ACC112 (cell line): ENCODE results near the gene CLGN.

Source experiments
- H2AFZ ChIP-seq: fragments of 200-600 bp; sonication (generic); one replicate; pipeline ENCODE4 v1.6.0; 2017; ENCODE audit warnings: antibody characterized with exemption, low read length; ENCODE audit not compliant: unreplicated experiment
- H3K27ac ChIP-seq: fragments of 200-600 bp; sonication (generic); 2 replicates; pipeline ENCODE4 v1.5.1; 2014; ENCODE audit warnings: low read depth, mild to moderate bottlenecking, antibody characterized with exemption, low read length, moderate library complexity
- H3K27me3 ChIP-seq: fragments of 200-600 bp; sonication (generic); 2 replicates; pipeline ENCODE4 v1.6.1; 2014; ENCODE audit warnings: mild to moderate bottlenecking, antibody characterized with exemption, low read length, moderate library complexity, mixed read lengths; ENCODE audit not compliant: insufficient read depth
- H3K36me3 ChIP-seq: fragments of 200-600 bp; sonication (generic); 2 replicates; pipeline ENCODE4 v1.6.1; 2016; ENCODE audit warnings: mild to moderate bottlenecking, antibody characterized with exemption, low read length, moderate library complexity, mixed read lengths; ENCODE audit not compliant: insufficient read depth
- H3K4me1 ChIP-seq: fragments of 200-600 bp; sonication (generic); one replicate; pipeline ENCODE4 v1.6.1; 2016; ENCODE audit warnings: low read length, mixed read lengths; ENCODE audit not compliant: insufficient read depth, unreplicated experiment, control insufficient read depth
- H3K4me3 ChIP-seq: fragments of 200-600 bp; sonication (generic); 2 replicates; pipeline ENCODE4 v1.5.1; 2014; ENCODE audit warnings: mild to moderate bottlenecking, low read depth, low read length
- H3K79me2 ChIP-seq: fragments of 200-600 bp; sonication (generic); one replicate; pipeline ENCODE4 v1.6.0; 2016; ENCODE audit warnings: low read length; ENCODE audit not compliant: control insufficient read depth, unreplicated experiment, insufficient read depth

Gene CLGN

DNA sequence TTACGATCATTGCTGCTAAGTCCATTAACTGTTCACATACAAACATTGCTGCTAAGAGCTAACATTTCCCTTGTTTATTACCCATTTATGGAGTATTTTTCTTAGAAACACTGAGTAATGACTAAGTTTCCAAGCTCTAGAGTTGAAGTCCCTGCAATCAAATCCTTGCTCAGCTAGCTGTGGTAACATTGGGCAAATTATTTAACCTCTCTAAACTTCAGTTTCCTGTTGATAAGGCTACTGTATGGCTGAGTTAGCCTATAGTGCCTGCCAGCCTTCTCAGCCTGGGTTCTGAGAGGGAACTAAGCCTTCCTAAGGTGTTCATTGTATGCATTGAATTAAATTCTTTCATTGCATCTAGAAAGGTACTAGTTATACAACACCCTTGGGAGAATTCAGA is 69.2 kb downstream of the CLGN start:
- H2AFZ ChIP-seq: no peak overlapping the region
- H3K4me3 ChIP-seq: no peak overlapping the region
- H3K36me3 ChIP-seq: no peaks in the 10 kb centered on the region
- H3K79me2 ChIP-seq: no peaks in the 10 kb centered on the region
- no peak overlapping the region for H3K27ac ChIP-seq
- H3K4me1 ChIP-seq: no peaks in the 10 kb centered on the region
- H3K27me3 ChIP-seq: peaks cover 10% of the 10 kb centered on the region

GRCh38 chr4:140357868-140358267 is 69.6 kb downstream of the CLGN start:
- Histone ChIP-seq H3K27ac (no peak overlapping the region), H3K4me1 (no peaks in the 10 kb centered on the region), H2AFZ (no peak overlapping the region), H3K4me3 (no peak overlapping the region), H3K79me2 (no peaks in the 10 kb centered on the region), H3K36me3 (no peaks in the 10 kb centered on the region), H3K27me3 (peaks cover 10% of the 10 kb centered on the region)

GRCh38 chr4:140355288-140355687 is 72.2 kb downstream of the CLGN start:
- no peaks in the 10 kb centered on the region for H3K4me1 ChIP-seq
- H3K36me3 ChIP-seq: no peaks in the 10 kb centered on the region
- no peak overlapping the region for H3K4me3 ChIP-seq
- H2AFZ ChIP-seq: no peak overlapping the region
- H3K79me2 ChIP-seq: no peaks in the 10 kb centered on the region
- no peak overlapping the region for H3K27ac ChIP-seq
- H3K27me3 ChIP-seq: peaks cover 13% of the 10 kb centered on the region

DNA sequence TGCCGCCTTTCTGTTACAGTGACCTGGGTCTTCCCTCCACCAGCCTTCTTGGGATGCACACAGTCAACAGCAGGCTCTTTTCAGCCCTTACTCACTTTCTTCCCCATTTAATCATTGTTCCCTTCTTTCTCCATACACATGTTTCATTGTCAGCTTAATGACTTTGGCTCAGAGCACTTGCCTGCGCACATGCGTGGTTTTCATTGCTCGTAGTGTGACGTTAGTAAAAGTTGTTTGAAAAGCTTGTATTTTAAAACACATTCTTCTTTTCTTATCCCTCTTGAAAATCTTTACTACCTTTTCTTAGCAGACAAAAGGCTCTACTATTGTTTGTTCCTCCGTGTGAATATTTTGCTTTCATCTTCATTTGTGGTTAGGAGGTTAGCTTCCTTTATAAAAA is 73.7 kb downstream of the CLGN start:
- Histone ChIP-seq H3K79me2 (no peaks in the 10 kb centered on the region), H2AFZ (no peak overlapping the region), H3K27ac (no peak overlapping the region), H3K27me3 (peaks cover 28% of the 10 kb centered on the region), H3K36me3 (no peaks in the 10 kb centered on the region), H3K4me3 (no peak overlapping the region), H3K4me1 (no peaks in the 10 kb centered on the region)

DNA sequence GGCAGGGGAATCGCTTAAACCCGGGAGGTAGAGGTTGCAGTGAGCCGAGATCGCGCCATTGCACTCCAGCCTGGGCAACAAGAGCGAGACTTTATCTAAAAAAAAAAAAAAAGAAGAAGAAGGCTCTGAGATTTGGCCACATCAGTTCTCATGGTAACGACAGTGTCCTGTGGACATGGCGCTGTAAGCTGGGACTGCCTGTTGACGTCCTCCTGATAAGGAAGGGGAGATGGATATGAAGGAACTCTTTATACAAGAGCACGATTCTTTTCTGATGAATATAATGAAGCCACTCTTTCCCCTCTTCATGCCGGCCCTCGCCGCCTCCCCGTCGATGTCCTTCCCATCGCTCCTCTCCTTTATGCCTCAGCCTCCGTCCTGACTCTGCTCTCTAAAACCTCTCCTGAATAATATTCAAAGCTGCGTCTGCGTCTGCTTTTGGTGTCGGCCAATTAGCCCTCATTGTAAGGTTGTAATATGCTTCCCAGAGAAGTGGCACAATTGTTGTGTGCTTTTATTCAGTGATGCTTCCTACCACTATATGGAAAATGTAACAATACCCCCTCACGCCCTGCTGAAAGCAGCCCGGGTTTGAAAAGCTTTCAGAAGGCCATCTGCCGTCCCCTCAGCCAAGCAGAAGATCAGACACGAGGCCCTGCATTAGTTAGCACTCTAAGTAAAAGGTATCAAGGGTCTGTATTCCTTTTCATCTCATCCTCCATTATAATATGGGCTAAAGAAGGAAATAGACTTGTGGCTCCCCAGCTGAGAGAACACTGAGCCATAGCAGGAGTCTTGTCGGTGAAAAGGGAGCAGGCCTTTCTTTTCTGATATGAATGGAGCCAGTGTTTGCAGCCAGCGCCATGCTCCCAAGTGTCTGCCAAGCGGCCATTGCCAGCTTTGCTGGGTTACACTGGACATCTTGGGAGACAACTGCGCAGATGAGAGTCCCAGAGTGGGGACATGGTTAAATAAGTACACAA is 76.1 kb downstream of the CLGN start:
- H3K79me2 ChIP-seq: no peaks in the 10 kb centered on the region
- H2AFZ ChIP-seq: no peak overlapping the region
- peaks cover 36% of the 10 kb centered on the region for H3K27me3 ChIP-seq
- no peak overlapping the region for H3K27ac ChIP-seq
- H3K4me3 ChIP-seq: no peak overlapping the region
- no peaks in the 10 kb centered on the region for H3K36me3 ChIP-seq
- no peaks in the 10 kb centered on the region for H3K4me1 ChIP-seq

GRCh38 chr4:140349816-140350215 is 77.6 kb downstream of the CLGN start:
- H3K79me2 ChIP-seq: no peaks in the 10 kb centered on the region
- H3K36me3 ChIP-seq: no peaks in the 10 kb centered on the region
- no peak overlapping the region for H2AFZ ChIP-seq
- H3K27me3 ChIP-seq: peaks cover 33% of the 10 kb centered on the region
- no peak overlapping the region for H3K4me3 ChIP-seq
- no peak overlapping the region for H3K27ac ChIP-seq
- H3K4me1 ChIP-seq: no peaks in the 10 kb centered on the region

GRCh38 chr4:140346136-140346535 is 81.3 kb downstream of the CLGN start:
- H3K36me3 ChIP-seq: no peaks in the 10 kb centered on the region
- no peak overlapping the region for H3K27ac ChIP-seq
- H3K27me3 ChIP-seq: peaks cover 37% of the 10 kb centered on the region
- no peak overlapping the region for H2AFZ ChIP-seq
- peaks cover 2% of the 10 kb centered on the region for H3K4me1 ChIP-seq
- H3K79me2 ChIP-seq: no peaks in the 10 kb centered on the region
- no peak overlapping the region for H3K4me3 ChIP-seq

GRCh38 chr4:140344621-140345020 is 82.8 kb downstream of the CLGN start:
- Histone ChIP-seq H3K27me3 (peaks cover 28% of the 10 kb centered on the region), H3K4me3 (no peak overlapping the region), H3K36me3 (no peaks in the 10 kb centered on the region), H3K79me2 (no peaks in the 10 kb centered on the region), H3K4me1 (peaks cover 2% of the 10 kb centered on the region), H3K27ac (no peak overlapping the region), H2AFZ (no peak overlapping the region)

GRCh38 chr4:140344101-140344500 is 83.3 kb downstream of the CLGN start:
- H3K4me3 ChIP-seq: no peak overlapping the region
- H3K79me2 ChIP-seq: no peaks in the 10 kb centered on the region
- no peaks in the 10 kb centered on the region for H3K36me3 ChIP-seq
- peaks cover 2% of the 10 kb centered on the region for H3K4me1 ChIP-seq
- H3K27ac ChIP-seq: no peak overlapping the region
- peaks cover 23% of the 10 kb centered on the region for H3K27me3 ChIP-seq
- no peak overlapping the region for H2AFZ ChIP-seq

DNA sequence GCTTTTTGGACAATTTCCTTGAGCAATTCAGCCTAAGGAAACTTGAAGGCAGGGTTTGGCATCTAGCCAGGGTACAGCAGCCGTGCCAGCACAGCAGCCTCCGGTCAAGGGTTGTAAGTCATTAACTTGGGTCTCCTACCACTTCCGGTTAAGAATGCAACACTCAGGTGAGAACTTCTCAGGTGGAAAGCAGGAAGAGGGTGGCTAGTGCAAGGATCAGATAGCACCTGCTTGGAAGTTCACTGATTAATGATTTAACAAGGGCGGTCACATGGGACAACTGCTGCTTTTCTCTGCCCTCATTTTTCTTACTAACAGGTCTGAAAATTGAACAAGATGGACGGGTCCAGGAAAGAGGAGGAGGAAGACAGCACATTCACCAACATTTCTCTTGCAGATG is 84.1 kb downstream of the CLGN start:
- Histone ChIP-seq H3K79me2 (no peaks in the 10 kb centered on the region), H3K4me3 (no peak overlapping the region), H3K27ac (no peak overlapping the region), H3K36me3 (no peaks in the 10 kb centered on the region), H2AFZ (no peak overlapping the region), H3K4me1 (peaks cover 2% of the 10 kb centered on the region), H3K27me3 (peaks cover 15% of the 10 kb centered on the region)

- Histone ChIP-seq H3K79me2 (no peaks in the 10 kb centered on the region), H3K4me3 (no peak overlapping the region), H3K36me3 (no peaks in the 10 kb centered on the region), H3K27me3 (peaks cover 10% of the 10 kb centered on the region), H3K27ac (no peak overlapping the region), H2AFZ (no peak overlapping the region), H3K4me1 (peaks cover 2% of the 10 kb centered on the region)
Measured at GRCh38 chr4:140342620-140343019, 84.8 kb downstream of the CLGN start.
